NCI-H1694 (cell line): ENCODE measurements around the gene OTC.
A peak's percentile ranks its signal among the peaks of the same experiment; 100 is the strongest.

Experiments
- DNase-seq: peaks from one replicate; lab custom pipeline; 2025; lab: John Stamatoyannopoulos, UW

The OTC gene

DNA sequence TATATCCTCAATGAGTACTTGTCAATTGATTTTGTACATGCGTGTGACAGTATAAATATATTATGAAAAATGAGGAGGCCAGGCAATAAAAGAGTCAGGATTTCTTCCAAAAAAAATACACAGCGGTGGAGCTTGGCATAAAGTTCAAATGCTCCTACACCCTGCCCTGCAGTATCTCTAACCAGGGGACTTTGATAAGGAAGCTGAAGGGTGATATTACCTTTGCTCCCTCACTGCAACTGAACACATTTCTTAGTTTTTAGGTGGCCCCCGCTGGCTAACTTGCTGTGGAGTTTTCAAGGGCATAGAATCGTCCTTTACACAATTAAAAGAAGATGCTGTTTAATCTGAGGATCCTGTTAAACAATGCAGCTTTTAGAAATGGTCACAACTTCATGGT is at the start of gene OTC:
Gene OTC (plus strand): TSS at position 243 of the 400 bp plus-strand sequence. CDS start 93 bp downstream, at position 336.
- DNase-seq, result no peak

DNA sequence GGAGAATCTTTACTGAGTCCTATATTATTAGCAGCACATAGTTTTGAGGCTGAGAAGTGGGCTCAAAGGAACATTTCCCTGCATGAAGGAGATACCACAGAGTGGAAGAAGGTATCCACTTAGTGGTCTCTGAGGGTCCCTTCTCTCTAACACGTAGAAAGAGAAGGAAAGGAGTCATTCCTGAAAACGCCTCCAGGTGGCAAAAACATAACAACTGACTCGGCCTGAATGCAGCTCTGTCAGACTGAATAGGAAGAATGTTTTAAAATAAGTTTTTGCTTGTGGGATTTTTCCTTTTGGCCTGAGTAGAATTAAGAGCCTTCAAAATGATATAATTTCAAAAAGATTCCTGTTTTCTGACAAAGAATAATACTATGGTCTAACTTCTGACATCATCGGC is 48.4 kb upstream of the OTC start:
- peak; percentile 7 for DNase-seq

DNA sequence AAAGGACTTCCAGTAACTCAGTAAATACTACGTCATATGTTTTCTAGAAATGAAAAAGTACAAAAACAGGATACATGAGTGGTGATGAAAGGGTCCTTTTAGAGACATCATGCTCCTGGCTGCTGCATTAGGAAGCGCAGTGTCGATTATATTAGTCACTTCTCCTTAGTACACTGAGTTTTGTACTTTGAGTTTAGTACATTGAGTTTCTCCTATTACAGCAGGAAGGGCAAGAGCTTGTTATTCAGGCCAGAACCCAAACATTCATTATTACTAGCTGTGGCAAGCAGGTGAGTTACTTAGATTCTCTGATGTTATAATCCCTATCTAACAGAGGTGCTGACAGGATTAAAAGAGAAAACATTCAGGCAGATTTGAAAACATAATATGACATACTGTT is 46.4 kb upstream of the OTC start:
- DNase-seq, result no peak

DNA sequence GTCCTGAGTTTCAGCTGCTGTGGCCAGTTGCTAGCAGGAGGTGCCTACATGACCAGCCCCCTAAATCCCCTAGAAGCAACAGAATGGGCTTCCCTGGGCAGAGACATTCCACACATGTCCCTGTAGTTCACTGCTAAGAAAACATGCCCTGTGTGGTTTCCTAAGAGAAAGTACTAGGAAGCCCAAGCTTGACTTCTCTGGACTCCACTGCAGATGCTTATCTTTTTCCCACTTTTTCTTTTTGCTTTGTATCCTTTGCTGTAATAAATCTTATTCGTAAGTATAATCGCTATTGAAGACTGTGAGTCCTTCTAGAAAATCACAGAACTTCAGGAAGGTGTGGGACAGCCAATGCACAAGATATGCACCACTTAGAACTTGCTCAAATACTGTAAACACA is 40.7 kb upstream of the OTC start:
- no peak for DNase-seq

DNA sequence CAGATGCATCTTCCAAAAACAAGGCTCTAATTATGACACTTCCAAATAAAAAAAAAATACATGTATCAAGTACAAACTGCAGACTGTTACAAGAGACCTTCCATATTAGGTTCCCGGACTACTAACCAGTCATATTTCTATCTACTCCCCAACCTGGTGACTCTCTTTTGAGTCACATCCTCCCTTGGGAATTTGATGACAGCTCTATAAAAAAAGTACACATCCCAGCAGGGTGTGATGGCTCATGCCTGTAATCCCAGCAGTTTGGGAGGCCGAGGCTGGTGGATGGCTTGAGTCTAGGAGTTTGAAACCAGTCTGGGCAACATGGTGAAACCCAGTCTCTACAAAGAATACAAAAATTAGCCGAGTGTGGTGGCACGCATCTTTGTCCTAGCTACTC is 40.0 kb upstream of the OTC start:
- DNase-seq, result no peak

DNA sequence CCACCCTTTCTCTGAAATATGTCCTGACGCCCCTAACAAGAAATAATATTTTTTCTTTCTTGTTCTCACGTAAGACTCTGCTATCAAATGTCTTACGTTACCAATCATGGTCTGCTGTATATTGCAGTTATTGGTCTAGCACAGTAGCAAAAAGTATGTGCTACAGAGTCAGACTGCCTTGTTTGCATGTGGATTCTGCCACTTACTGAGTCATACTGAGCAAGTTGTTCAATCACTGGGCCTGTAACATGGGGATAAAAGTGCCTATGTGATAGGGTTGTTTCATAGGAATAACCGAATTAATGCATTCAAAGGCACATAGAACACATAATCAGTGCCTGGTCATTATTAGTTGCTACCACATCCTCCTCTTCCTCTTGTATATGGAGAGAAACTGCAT is 39.2 kb upstream of the OTC start:
- no peak for DNase-seq

DNA sequence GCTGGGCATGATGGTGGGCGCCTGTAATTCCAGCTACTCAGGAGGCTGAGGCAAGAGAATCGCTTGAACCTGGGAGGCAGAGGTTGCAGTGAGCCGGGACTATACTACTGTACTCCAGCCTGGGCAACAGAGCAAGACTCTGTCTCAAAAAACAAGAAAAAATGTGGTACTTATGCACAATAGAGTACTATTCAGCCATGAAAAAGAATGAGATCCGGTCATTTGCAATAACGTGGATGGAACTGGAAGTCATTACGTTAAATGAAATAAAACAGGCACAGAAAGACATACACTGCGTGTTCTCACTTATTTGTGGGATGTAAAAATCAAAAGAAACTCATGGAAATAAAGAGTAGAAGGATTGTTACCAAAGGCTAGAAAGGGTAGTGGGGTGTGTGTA is 37.2 kb upstream of the OTC start:
- no peak for DNase-seq

DNA sequence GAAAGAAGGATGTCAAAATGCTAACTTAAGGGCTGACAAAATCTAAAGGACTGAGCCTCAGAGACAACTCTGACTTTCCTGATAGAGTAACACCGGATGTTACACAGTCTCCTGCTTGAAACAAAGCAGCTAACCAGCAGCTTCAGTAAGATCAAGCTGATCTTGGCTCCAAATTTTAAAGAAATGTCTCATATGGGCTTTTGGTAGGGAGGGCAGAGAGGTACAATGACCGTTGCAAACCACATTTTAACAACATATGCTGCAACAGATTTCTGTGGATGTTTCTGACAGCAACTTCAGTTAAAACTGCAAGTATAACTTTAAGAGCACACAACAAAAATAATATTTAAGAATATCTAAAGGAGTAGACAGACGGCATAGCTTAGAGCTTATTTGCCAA is 34.2 kb upstream of the OTC start:
- DNase-seq, result no peak

DNA sequence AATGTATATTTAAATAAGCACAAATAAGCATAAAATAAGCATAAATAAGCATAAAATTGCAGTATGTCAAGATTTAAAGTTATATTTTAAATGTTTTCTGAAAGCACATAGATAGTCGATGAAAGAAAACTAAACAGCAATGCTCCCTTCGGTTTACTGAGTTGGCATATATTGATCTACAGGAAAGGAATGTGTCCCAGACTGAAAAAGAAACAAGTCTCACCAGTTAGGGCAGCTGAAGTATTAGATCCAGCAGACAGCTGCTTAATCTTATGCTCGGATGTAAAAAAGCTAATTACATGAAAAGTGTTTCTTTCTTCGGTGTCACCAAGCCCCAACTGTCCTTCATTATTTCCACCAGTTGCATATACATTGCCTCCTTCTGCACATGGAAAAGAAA is 33.8 kb upstream of the OTC start:
- DNase-seq, result no peak

DNA sequence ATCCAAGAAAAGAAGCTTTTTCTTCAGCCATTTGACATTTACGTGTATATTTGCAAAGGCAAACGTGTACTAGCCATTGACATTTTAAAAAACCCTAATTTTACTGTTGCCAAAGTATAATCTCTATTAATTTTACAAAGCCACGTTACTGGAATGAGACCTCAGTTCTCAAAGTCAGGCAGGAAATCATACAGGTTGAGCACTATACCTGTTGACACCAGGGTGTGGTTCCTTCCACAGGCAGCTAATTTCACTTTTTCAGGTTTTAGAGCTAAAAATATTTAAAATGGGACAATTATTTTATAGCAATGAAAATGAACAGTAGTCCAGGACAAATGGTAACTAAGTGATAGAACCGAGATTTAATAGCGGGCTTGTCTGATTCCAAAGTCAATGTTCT is 31.6 kb upstream of the OTC start:
- no peak for DNase-seq

DNA sequence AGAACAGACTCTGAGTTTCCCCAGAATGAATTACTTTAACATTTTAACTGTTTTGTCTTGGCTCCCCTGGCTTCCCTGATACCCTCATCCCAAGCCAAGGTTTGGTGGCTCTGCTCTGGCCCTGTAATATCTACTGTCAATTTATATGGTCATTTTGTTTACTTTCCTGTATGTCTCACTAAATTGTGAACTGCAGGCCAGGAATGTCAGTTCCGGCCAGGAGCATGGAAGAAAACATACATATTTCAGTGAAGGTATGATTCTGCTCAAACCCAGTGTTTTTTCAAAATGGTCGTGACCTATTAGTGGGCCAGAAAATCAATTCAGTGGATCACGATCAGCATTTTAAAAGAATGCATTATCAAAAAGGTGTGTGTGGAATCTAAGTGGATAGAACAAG is 26.3 kb upstream of the OTC start:
- DNase-seq, result no peak

DNA sequence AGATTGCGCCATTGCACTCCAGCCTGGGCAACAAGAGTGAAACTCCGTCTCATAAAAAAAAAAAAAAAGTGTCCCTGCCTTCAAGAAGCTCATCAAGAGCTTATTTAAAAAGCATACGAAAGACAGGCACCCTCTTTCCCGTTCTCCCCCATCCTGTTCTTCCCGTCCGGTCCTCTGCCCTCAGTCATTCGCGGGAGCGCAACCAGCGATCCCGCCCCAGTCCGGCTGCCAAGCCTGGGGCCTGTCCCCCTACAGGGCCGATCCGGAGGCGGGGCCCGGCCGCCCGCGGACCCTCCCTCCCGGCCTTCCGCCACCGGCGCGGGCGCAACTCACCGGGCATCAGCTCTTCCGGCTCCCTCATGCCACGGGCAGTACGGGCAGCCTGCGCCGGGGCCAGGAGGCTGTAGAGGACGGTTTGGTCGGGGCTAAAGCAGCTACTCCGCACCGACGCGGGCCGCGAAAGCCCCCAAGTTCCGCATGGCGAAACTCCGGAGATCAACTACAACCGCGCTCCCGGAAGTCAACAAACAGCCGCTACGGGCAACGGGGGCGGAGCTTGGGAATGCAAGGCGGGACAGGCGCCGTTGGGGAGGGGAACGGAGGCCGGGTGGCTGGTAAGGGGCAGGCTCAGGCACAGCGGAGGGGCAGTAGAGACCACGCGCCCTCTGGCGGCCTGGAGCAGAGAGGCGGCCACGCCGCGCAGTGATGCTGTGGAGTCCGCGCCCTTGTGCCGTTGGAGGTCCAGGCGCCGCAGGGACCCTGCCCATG is 25.2 kb upstream of the OTC start, which contains the start of gene RPGR:
Gene RPGR (minus strand): TSS at position 503 of the 768 bp plus-strand sequence. CDS start 142 bp downstream, at position 361.
- DNase-seq, result peak; percentile 83

DNA sequence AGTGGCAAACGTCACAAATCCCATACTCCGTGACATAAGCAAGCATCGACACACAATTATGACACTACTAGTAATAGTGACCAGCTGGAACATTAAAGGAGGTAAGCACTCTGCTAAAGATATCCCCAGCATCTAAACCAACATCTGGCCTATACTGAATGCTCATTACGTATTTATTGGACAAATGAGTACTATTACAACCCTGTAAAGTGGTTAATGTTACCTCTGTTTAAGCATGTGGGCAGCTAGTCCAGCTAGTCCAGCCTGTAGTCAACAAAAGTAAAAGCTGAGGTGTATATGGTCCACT is 24.7 kb upstream of the OTC start:
- DNase-seq, result no peak

DNA sequence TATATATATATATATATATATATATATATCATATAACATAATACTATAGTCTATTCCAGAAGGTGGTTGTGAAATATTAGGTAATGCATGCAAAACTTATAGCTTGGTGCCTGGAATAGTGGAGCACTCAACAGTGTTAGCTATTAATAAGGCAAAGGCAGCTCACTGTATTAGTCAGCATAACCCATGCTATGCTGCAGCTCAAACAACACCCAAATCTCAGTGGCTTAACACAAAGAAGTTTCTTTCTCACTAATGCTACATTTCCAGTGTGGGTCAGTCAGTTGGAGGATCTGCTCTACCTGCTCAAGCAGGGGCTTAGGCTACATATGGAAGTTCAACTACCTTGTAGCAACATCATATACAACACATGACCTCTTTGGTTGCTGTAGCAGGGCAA is 19.9 kb upstream of the OTC start:
- no peak for DNase-seq

DNA sequence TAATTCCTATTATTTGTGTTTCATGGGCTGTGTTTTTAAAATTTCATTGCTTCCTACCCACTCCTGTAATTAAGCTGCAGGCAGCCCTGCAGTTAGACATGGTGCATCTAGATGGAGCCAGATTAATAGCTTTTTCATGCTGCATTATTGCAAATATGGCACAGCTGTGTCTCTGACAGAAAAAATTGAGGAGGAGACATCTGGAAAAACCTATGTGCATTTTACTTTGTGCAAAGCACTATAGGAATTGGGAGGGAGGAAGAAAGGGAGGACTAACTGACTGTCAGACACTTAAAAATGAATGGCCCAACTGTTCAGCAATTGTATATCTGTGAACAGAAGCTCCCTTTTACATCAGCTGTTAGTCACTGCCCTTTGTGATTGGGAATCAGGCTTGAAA is 17.0 kb upstream of the OTC start:
- peak; percentile 16 for DNase-seq

DNA sequence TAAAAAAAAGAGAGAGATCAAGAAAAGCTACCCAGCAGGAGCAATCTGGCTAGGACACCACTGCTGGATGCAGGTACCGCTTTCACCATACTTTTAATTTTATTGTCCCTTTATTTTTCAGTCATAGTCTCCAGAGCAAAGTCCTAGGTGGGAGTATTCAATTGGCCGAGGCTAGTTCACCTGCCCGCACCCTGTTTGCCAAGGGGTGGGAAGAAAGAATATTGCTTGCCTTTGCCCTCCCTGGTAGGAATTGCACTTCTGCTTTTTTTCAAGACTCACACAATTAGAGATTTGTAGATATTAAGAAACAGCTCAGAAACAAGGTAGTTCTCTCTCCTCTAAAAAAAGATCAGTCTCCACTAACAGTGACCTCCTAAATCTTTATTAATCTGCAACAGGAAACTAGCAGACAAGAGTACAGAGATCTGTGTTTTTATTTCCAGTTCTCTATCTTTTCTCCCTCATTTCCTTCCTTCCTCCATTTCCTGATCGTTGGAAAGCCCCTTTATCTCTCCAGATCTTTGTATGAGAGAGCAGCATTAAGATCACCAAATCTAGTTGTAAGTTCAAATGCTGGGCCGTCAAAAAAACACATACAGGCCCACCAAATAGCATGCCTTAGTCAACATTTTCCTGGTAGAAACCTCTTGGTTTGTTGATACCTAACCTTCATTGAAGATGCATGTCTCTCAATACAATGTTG is 15.7 kb upstream of the OTC start:
- DNase-seq, result no peak

DNA sequence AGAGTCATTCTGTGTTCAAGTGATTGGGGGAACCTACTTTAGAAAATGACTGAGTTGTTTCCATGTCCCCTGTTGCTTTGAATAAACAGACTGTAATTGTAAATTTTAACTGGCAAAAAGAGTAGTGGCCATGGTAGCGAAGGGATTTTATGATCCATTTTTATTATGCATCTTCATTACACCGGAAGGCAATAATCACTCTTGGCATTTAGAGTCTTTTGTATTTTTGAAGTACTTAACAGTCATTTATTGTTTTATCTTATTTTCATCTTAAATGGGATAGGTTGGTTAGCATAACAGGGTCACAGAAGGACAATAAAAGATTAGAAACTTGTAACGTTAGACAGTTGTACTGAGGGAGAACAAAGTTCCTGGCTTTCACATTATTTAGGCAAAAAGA is 11.0 kb upstream of the OTC start:
- DNase-seq, result no peak

DNA sequence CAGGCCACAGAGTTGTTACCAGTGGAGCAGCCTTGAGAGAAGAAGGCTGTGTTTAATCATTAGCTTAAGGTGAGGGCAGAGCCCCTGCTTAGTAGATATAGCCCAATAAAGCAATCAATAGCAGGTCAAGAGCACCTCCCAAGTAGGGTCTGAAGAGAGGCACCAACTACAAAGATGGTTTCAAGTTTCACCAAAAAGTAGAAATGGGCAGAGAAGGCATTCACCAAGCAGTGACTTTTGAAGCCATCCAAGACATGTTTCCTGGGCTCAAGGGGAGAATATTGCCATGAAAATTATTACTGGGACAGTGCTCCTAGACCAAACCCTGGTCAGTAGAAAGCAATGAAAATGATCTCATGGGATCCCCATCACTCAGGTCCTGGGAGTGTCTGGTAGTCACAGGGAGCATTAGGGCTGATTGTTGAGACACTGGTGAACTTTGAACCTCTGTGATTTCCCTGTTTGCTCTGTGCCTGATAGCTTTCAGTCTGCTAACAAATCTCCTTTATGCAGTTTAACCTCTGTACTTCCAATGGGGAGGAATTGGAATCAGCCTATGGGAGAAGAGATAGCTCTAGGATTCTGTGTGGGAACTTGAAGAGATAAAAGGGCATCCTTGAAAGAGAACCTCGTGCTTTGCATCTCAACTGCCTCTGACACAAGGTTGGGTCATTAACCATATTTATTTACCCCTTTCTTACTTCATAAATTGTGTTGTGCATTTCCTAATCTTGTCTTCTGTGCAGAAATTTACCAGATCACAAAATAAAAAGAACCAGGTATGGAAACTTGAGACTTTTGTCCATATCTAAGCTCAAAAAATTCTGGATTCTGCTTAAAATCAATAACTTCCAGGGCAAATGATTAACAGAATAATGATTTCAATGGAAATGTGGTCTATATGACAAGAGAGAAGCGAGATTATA is 9.3 kb upstream of the OTC start:
- DNase-seq, result no peak

DNA sequence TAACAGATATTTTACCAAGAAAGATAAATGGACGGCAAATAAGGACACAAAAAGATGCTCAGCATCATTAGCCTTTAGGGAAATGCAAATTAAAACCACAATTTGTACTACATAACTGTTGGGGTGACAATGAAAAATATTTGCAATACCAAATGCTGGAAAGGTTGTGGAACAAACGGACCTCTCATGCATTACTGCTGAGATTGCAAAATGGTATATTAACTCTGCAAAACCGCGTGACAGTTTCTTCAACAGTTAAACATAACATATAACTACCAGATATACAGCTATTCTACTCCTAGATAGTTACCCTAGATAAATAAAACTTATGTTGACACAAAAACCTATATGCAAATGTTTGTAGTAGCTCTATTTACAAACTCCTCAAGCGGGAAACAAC is 6.3 kb upstream of the OTC start:
- DNase-seq, result no peak

DNA sequence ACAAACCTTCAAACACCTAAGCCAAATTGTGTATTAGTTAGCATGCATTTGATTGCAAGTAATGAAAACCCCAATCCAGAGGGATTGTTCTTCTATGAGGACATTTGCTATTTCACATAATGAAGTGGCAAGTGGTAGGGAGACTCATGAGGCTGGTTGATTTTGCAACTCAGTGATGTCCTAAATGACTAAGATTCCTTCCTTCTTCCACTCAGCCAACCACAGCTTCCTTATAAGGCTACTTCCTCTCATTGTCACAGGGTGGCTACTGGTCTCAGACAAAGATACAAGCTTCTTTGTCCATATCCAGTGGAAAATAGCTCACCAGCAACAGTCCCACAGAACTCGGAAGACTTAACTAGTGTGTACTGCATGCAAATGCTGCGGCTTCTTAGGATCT is 5.3 kb upstream of the OTC start:
- DNase-seq, result no peak

DNA sequence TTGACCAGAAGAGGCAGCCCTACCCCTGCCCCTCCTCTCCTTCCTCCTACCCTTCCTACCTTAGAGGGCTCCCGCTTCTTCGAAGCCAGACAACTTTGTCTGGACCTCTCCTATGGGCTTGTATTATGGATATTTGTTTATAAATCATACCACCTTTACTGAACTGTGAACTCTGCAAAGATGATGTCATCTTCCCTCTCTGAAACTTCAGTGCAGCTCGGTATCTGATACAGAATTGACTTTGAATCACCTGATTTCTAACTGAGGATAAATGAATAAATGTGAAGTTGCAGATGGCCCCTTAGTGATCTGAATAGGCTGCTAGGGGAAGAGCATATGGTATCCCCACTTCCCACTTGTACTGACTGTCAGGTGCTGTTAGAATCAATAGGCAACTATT is 1.1 kb upstream of the OTC start:
- no peak for DNase-seq

DNA sequence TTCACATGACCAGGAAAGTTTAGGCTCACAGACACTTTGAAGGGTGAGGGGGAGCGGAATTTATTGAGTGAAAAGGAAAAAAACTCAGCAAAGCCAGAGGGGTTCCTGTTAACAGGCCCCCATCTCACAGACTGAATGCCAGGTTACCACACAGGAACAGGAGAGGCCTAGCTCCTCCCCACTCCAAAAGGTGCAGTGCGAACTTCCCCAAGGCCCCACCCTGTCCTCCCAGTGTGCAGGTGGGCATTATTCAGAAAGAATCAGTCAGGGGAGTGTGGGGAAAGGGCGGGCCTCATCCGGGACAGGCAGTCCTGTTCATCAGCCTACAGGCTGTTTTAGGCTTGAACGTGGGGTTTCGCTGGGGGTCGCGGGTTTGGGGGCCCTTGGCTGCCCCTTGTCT is 4.0 kb downstream of the OTC start:
- no peak for DNase-seq
